Testis (tissue), 3 donors: Measurements from ENCODE around the gene ERBIN. TPM values are rescaled to one million over a fixed set of nuclear protein-coding genes. Genes with fewer than 3 reads are reported as not detected.

Source experiments
- DNase-seq: peaks from one replicate; pipeline ENCODE4 v3.0.0-alpha.2; 2019
- H3K27ac ChIP-seq, 2 donors: fragments of 200-600 bp; sonication (generic); one replicate each; pipeline ENCODE4 v1.5.1; 2019
- H3K27me3 ChIP-seq: fragments of 200-600 bp; sonication (generic); one replicate; pipeline ENCODE4 v1.5.1; 2019
- H3K36me3 ChIP-seq: fragments of 200-600 bp; sonication (generic); one replicate; pipeline ENCODE4 v1.5.1; 2017; ENCODE audit warnings: low read depth; ENCODE audit errors: missing control alignments
- H3K4me1 ChIP-seq: fragments of 200-600 bp; sonication (generic); one replicate; pipeline ENCODE4 v1.5.1; 2019
- H3K4me3 ChIP-seq, 2 donors: fragments of 200-600 bp; sonication (generic); one replicate each; pipeline ENCODE4 v1.5.1; 2017 to 2019
- H3K9me3 ChIP-seq: fragments of 200-600 bp; sonication (generic); one replicate; pipeline ENCODE4 v1.5.1; 2017
- POLR2A ChIP-seq: fragments of 450-650 bp; IDR thresholded peaks from one replicate; pipeline ENCODE4 v1.6.1; 2017; ENCODE audit warnings: antibody characterized with exemption, mild to moderate bottlenecking, moderate library complexity
- WGBS, 2 donors: methylation state at CpG; one replicate each; pipeline ENCODE4 v1.1.5; 2018; 5-methylcytosine and 5-hydroxymethylcytosine counted together
- intact Hi-C: fragments of 100-400 bp; cut with DNase I; formaldehyde crosslinking; loops from one replicate; pipeline ENCODE4 v1.15.1; 2023; ENCODE audit warnings: low total_unique reads
- polyA plus RNA-seq: library from polyadenylated mRNA; stranded (reverse); fragments of 350-450 nt; fragmentation: Illumina TruSeq; extraction: RNeasy Lipid Tissue Mini Kit (QIAGEN cat#74804); gene quantifications from one replicate; pipeline ENCODE4 v1.2.3, GENCODE V29; 2014; ENCODE audit warnings: low read depth, low replicate concordance; ENCODE audit not compliant: insufficient read depth
- total RNA-seq, 2 donors: library from RNA; depleted of rRNA; stranded (reverse); fragments of >200 nt; gene quantifications; one replicate each; pipeline ENCODE4 v1.2.3, GENCODE V29; 2016
- TF ChIP-seq, protein P1 (sequence below), 3 experiments: fragments of 450-650 bp in 2 of 3; fragments of 200-600 bp in 1 of 3; sonication (generic) in 1 of 3; IDR thresholded peaks; one replicate each; pipeline ENCODE4 v1.5.1; 2016 to 2019; ENCODE audit warnings: antibody characterized with exemption in 3 of 3, mild to moderate bottlenecking in 2 of 3, moderate library complexity in 1 of 3

Gene ERBIN
- total and polyA plus RNA-seq, 3 donors from 2014 or later = 45.7 to 98.3 (median 79.8) TPM

DNA sequence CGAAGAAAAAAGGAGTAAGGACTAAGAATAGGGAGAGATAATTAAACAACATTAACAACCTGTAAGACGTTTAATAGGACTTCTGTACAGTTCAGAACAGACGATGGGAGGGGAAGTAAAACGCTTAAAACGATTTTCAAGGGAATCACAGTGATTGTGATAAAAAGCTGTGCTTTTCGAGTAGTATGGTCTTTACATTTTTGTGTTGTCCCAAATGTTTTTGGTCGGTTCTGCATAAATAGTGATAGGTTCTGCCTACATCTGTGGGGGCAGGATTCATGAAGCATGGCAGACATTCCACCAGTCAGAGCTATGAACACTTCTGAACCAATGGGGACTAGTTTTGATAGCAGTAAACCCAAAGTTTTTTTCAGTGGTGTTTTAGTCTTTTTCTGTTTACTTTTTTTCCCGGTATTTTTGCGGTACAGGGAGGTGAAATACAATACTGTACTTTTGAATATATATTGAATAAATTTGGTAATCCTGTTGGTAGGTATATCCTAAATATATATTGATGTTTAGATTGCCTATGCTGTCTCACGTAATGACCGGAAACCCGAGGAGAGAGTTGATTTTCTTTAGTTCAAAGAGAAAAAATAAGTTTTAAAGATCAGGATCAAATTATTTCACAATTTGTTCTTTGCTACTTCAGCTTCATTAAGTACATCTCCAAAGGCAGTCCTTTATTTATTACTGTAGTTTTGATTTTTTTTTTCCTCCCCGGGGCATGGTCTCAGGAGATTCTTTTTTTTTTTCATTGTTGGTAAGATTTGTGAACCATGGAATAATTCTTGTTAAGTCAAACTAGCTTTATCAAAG, 1.3 kb downstream of the ERBIN start:
- no peaks in the 10 kb centered on the region for H3K9me3 ChIP-seq
- H3K4me3 ChIP-seq = peak overlapping the region; percentile 89 to 96
- no peaks in the 10 kb centered on the region for H3K27me3 ChIP-seq
- H3K4me1 ChIP-seq = peaks cover 11% of the 10 kb centered on the region
- TF ChIP-seq, protein P1, sequence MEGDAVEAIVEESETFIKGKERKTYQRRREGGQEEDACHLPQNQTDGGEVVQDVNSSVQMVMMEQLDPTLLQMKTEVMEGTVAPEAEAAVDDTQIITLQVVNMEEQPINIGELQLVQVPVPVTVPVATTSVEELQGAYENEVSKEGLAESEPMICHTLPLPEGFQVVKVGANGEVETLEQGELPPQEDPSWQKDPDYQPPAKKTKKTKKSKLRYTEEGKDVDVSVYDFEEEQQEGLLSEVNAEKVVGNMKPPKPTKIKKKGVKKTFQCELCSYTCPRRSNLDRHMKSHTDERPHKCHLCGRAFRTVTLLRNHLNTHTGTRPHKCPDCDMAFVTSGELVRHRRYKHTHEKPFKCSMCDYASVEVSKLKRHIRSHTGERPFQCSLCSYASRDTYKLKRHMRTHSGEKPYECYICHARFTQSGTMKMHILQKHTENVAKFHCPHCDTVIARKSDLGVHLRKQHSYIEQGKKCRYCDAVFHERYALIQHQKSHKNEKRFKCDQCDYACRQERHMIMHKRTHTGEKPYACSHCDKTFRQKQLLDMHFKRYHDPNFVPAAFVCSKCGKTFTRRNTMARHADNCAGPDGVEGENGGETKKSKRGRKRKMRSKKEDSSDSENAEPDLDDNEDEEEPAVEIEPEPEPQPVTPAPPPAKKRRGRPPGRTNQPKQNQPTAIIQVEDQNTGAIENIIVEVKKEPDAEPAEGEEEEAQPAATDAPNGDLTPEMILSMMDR (IDR thresholded peaks at IDR 0.05) = no peak
- TF ChIP-seq POLR2A = no peak
- intact Hi-C loops = loop anchor here (10.0 kb wide), 1 partner anchor 217 kb away; the partner anchor contains the start of gene SREK1
- peak overlapping the region; percentile 98 to 100 for H3K27ac ChIP-seq
- WGBS, 2 donors = 0 to 1% methylated on average over 13 of the region's 13 CpGs
- H3K36me3 ChIP-seq = no peaks in the 10 kb centered on the region
- DNase-seq = peak; percentile 66

DNA sequence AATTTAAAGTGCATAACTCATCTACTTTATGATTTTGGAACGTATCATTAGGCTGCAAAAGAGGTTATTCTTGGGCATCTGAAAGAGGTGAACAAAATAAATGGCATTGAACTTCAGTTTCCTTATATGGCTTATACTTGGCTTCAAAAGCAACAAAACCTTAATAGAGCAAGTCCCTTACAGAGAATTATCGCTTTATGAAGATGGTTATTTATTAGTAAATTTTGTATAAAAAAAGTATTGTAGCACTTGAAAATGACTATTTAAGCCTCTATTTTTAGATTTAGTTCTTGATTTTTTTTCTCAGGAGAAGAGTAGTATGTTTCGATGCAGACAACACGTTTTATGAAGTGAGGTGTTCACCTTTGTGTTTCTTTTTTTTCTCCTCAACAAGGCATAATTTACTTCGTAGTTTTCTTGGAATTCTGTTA, 2.0 kb downstream of the ERBIN start:
- no peaks in the 10 kb centered on the region for H3K36me3 ChIP-seq
- no peaks in the 10 kb centered on the region for H3K9me3 ChIP-seq
- no peak for DNase-seq
- TF ChIP-seq, protein P1 (IDR thresholded peaks at IDR 0.05) = no peak
- TF ChIP-seq POLR2A = no peak
- intact Hi-C loops = loop anchor here (10.0 kb wide), 1 partner anchor 216 kb away; the partner anchor contains the start of gene SREK1
- H3K4me3 ChIP-seq = peak overlapping the region; percentile 89 to 96
- peaks cover 11% of the 10 kb centered on the region for H3K4me1 ChIP-seq
- H3K27ac ChIP-seq = peak overlapping the region; percentile 9 to 100
- no peaks in the 10 kb centered on the region for H3K27me3 ChIP-seq
- 5 to 9% methylated on average over 5 of the region's 5 CpGs for WGBS, 2 donors

DNA sequence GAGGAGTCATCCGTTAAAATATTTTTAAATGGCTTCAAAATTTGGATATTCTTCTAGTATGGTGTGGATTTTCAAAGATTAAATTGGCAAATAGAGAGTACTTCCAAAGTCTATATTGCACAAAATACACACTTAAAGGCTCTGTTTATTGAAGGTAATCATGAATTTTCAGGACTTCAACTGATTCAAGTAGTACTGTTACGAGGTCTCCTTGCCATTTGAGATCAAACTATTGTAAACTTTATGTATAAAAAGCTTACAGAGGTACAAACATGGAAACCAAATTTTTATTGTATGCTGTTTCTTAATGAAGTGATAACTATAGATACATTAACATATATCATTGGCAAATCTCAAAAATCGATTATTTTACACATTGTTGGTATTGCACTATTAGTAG, 2.5 kb downstream of the ERBIN start:
- no peak for DNase-seq
- H3K27ac ChIP-seq = no peak overlapping the region
- peaks cover 11% of the 10 kb centered on the region for H3K4me1 ChIP-seq
- intact Hi-C loops = loop anchor here (10.0 kb wide), 1 partner anchor 216 kb away; the partner anchor contains the start of gene SREK1
- H3K27me3 ChIP-seq = no peaks in the 10 kb centered on the region
- no peaks in the 10 kb centered on the region for H3K9me3 ChIP-seq
- peak overlapping the region in 1 of 2 donors; percentile 89 for H3K4me3 ChIP-seq
- TF ChIP-seq POLR2A = no peak
- TF ChIP-seq, protein P1 (IDR thresholded peaks at IDR 0.05) = no peak
- H3K36me3 ChIP-seq = no peaks in the 10 kb centered on the region
- WGBS, 2 donors = 44 to 49% methylated on average over 3 of the region's 3 CpGs

DNA sequence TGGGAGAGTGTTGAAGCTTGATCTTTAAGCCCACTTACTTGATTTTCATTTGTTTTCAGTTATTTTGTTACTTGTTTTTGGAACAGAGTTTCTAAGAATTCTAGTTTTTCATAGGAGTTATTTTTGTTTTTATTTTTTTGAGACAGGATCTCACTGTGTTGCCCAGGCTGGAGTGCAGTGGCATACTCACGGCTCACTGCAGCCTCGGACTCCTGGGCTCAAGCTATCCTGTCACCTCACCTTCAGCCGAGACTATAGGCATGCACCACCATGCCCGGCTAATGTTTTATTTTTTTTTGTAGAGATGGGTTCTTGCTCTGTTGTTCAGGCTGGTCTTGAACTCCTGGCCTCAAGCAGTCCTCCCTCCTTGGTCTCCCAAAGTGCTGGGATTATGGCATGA, 6.3 kb downstream of the ERBIN start:
- intact Hi-C loops = no loop called here
- H3K4me3 ChIP-seq = no peak overlapping the region
- H3K36me3 ChIP-seq = no peaks in the 10 kb centered on the region
- H3K4me1 ChIP-seq = peaks cover 11% of the 10 kb centered on the region
- no peaks in the 10 kb centered on the region for H3K27me3 ChIP-seq
- WGBS, 2 donors = 94 to 96% methylated on average over 4 of the region's 4 CpGs
- TF ChIP-seq, protein P1 (IDR thresholded peaks at IDR 0.05) = no peak
- TF ChIP-seq POLR2A = no peak
- no peak overlapping the region for H3K27ac ChIP-seq
- no peak for DNase-seq
- H3K9me3 ChIP-seq = no peaks in the 10 kb centered on the region
